DND-41 (cell line): ENCODE data around the gene FTO.
A peak's percentile ranks its signal among the peaks of the same experiment; 100 is the strongest.

Experiments
- ATAC-seq: fragments of 200-7000 bp; cut with Tn5 transposase; 3 replicates; pipeline ENCODE4 v1.9.1; 2021; ENCODE audit warnings: low read depth; ENCODE audit not compliant: insufficient read depth
- DNase-seq: peaks from one replicate; pipeline ENCODE4 v3.0.0-alpha.2; 2020
- H2AFZ ChIP-seq: 2 replicates; pipeline ENCODE4 v1.6.0; 2012; ENCODE audit warnings: low read depth, low read length
- H3K27ac ChIP-seq: 2 replicates; pipeline ENCODE4 v1.5.1; 2012; ENCODE audit warnings: low read length, inconsistent platforms
- H3K27me3 ChIP-seq: fragments of 200-600 bp; sonication (generic); 2 replicates; pipeline ENCODE4 v1.6.0; 2012; ENCODE audit warnings: low read length, mild to moderate bottlenecking, inconsistent platforms; ENCODE audit not compliant: insufficient read depth, poor library complexity
- H3K36me3 ChIP-seq: 2 replicates; pipeline ENCODE4 v1.5.1; 2012; ENCODE audit warnings: low read length, inconsistent platforms; ENCODE audit not compliant: insufficient read depth
- H3K4me1 ChIP-seq: 2 replicates; pipeline ENCODE4 v1.5.1; 2012; ENCODE audit warnings: mild to moderate bottlenecking, low read length; ENCODE audit not compliant: insufficient read depth
- H3K4me2 ChIP-seq: 2 replicates; pipeline ENCODE4 v1.6.0; 2012; ENCODE audit warnings: mild to moderate bottlenecking, moderate library complexity, low read length, inconsistent platforms; ENCODE audit not compliant: insufficient read depth
- H3K4me3 ChIP-seq, 2 experiments: fragments of 200-600 bp in 1 of 2; shearing (Covaris generic) in 1 of 2; 2 replicates each; pipeline ENCODE4 v1.5.1; 2012 to 2016; ENCODE audit warnings: inconsistent platforms in 2 of 2, low read length in 2 of 2, mild to moderate bottlenecking in 2 of 2, low read depth in 1 of 2, moderate library complexity in 1 of 2
- H3K79me2 ChIP-seq: 2 replicates; pipeline ENCODE4 v1.6.0; 2012; ENCODE audit warnings: low read length, inconsistent platforms; ENCODE audit not compliant: insufficient read depth
- H3K9ac ChIP-seq: 2 replicates; pipeline ENCODE4 v1.6.0; 2012; ENCODE audit warnings: low read depth, mild to moderate bottlenecking, inconsistent platforms, low read length, moderate library complexity
- H3K9me3 ChIP-seq: 2 replicates; pipeline ENCODE4 v1.5.1; 2012; ENCODE audit warnings: low read length, moderate library complexity, mild to moderate bottlenecking, inconsistent platforms; ENCODE audit not compliant: insufficient read depth, severe bottlenecking
- H4K20me1 ChIP-seq: 2 replicates; pipeline ENCODE4 v1.6.0; 2012; ENCODE audit warnings: low read length; ENCODE audit not compliant: insufficient read depth
- EZH2 ChIP-seq: IDR thresholded peaks from 3 replicates; pipeline ENCODE4 v1.6.1; 2012; ENCODE audit warnings: borderline replicate concordance, low read depth, mild to moderate bottlenecking, moderate library complexity, low read length, inconsistent platforms; ENCODE audit not compliant: severe bottlenecking
- TF ChIP-seq, protein P1 (sequence below): IDR thresholded peaks from 2 replicates; pipeline ENCODE4 v1.5.1; 2012; ENCODE audit warnings: borderline replicate concordance, low read length, moderate library complexity, mild to moderate bottlenecking; ENCODE audit not compliant: poor library complexity, severe bottlenecking; ENCODE audit errors: extremely low read depth

The FTO gene

DNA sequence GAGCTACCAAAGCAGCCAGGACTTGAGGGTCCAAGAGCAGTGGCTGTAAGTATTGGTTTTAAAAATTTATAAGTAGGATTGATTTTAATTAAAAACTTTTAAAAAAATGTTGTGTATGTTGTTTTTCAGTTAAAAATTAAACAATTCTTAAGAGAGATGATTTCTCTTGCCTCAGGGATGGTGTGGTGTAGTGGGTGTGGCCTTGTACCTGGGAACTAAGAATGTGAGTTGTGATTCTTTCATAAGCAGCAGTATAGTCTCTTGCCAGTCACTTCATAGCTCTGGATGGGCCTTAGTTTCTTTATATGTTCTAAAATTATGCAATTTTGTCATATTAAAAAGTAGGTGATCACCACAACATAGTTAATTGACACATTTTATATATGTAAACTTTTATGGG is 99.5 kb downstream of the FTO start:
- Histone ChIP-seq H3K4me3 (no peak overlapping the region), H3K4me2 (no peak overlapping the region), H4K20me1 (no peaks in the 10 kb centered on the region), H3K27me3 (no peaks in the 10 kb centered on the region), H3K36me3 (no peaks in the 10 kb centered on the region), H3K79me2 (peaks cover 90% of the 10 kb centered on the region), H3K9me3 (no peaks in the 10 kb centered on the region), H3K4me1 (peaks cover 14% of the 10 kb centered on the region), H3K27ac (no peak overlapping the region), H3K9ac (no peak overlapping the region), H2AFZ (no peak overlapping the region)
- DNase-seq = no peak
- no peak for ATAC-seq
- no peak for TF ChIP-seq EZH2
- TF ChIP-seq, protein P1, sequence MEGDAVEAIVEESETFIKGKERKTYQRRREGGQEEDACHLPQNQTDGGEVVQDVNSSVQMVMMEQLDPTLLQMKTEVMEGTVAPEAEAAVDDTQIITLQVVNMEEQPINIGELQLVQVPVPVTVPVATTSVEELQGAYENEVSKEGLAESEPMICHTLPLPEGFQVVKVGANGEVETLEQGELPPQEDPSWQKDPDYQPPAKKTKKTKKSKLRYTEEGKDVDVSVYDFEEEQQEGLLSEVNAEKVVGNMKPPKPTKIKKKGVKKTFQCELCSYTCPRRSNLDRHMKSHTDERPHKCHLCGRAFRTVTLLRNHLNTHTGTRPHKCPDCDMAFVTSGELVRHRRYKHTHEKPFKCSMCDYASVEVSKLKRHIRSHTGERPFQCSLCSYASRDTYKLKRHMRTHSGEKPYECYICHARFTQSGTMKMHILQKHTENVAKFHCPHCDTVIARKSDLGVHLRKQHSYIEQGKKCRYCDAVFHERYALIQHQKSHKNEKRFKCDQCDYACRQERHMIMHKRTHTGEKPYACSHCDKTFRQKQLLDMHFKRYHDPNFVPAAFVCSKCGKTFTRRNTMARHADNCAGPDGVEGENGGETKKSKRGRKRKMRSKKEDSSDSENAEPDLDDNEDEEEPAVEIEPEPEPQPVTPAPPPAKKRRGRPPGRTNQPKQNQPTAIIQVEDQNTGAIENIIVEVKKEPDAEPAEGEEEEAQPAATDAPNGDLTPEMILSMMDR = no peak

DNA sequence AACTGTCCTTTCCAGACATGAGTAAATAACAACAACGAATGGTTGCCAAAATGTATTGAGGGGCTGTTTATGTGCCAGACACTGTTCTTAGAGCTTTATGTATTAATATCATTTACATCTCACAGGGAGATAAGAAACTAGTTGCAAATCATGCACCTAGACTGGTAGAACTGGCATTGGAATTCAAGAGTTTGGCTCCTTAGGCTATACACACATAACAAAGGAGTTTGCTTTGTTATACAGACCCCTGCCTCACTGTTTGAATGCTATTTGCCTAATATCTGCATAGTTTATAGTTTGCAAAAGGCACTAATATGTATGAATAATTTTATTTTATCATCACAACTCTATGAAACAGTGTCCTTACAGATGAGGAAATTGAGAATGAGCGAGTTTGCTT is 100.0 kb downstream of the FTO start:
- DNase-seq (no peak), ATAC-seq (no peak)
- H3K4me1 ChIP-seq = peaks cover 14% of the 10 kb centered on the region
- no peak for TF ChIP-seq EZH2
- TF ChIP-seq, protein P1 = no peak
- H4K20me1 ChIP-seq = no peaks in the 10 kb centered on the region
- H3K27me3 ChIP-seq = no peaks in the 10 kb centered on the region
- H3K9ac ChIP-seq = no peak overlapping the region
- no peak overlapping the region for H2AFZ ChIP-seq
- H3K9me3 ChIP-seq = no peaks in the 10 kb centered on the region
- no peak overlapping the region for H3K27ac ChIP-seq
- peaks cover 91% of the 10 kb centered on the region for H3K79me2 ChIP-seq
- no peak overlapping the region for H3K4me3 ChIP-seq
- no peaks in the 10 kb centered on the region for H3K36me3 ChIP-seq
- H3K4me2 ChIP-seq = no peak overlapping the region

DNA sequence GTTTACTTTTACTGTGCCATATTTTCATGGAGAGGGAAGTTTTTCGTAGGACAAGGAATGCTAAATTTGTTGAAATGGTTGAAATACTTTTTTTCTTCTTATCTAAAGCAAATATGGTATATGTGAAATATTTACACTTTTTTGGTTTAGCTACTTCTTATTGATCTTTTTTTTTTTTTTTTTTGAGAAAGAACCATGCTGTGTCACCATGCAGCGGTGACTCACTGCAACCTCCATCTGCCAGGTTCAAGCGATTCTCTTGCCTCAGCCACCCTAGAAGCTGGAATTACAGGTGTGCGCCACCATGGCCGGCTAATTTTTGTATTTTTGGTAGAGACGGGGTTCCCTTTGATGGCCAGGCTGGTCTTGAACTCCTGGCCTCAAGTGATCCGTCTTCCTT is 100.5 kb downstream of the FTO start:
- no peaks in the 10 kb centered on the region for H4K20me1 ChIP-seq
- no peak for ATAC-seq
- no peak overlapping the region for H3K4me2 ChIP-seq
- H3K4me3 ChIP-seq = no peak overlapping the region
- TF ChIP-seq EZH2 = no peak
- TF ChIP-seq, protein P1 = no peak
- no peak overlapping the region for H3K9ac ChIP-seq
- H3K79me2 ChIP-seq = peaks cover 91% of the 10 kb centered on the region
- no peaks in the 10 kb centered on the region for H3K9me3 ChIP-seq
- no peaks in the 10 kb centered on the region for H3K36me3 ChIP-seq
- no peak overlapping the region for H3K27ac ChIP-seq
- no peak for DNase-seq
- peaks cover 14% of the 10 kb centered on the region for H3K4me1 ChIP-seq
- no peaks in the 10 kb centered on the region for H3K27me3 ChIP-seq
- H2AFZ ChIP-seq = no peak overlapping the region

DNA sequence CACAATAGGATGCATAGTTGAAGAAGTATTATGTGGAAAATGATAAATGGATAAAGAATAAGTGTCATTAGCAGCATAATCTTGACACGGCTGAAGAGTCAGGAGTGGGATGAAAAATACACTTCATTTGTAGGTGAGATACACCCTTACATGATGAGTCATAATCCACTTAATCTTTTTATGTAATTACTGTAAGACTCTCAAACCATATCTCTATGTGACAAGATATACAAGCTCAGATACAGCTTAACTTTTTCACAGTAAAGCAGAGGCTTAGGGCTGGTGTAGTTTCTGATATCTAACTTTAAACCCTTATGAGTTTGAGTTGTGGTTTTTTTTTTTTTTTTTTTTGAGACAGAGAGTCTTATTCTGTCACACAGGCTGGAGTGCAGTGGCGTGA is 101.2 kb downstream of the FTO start:
- H3K4me3 ChIP-seq = no peak overlapping the region
- no peak for TF ChIP-seq EZH2
- TF ChIP-seq, protein P1 = no peak
- no peaks in the 10 kb centered on the region for H3K36me3 ChIP-seq
- no peak overlapping the region for H3K9ac ChIP-seq
- peaks cover 14% of the 10 kb centered on the region for H3K4me1 ChIP-seq
- no peaks in the 10 kb centered on the region for H3K27me3 ChIP-seq
- no peak overlapping the region for H3K27ac ChIP-seq
- DNase-seq (no peak), ATAC-seq (peak; percentile 17; the same call in 1 of the 3 replicates)
- no peak overlapping the region for H2AFZ ChIP-seq
- H3K79me2 ChIP-seq = peaks cover 85% of the 10 kb centered on the region
- no peak overlapping the region for H3K4me2 ChIP-seq
- H3K9me3 ChIP-seq = no peaks in the 10 kb centered on the region
- no peaks in the 10 kb centered on the region for H4K20me1 ChIP-seq
